ENCODE results near the gene DHRS13.

GRCh38 chr17:28888832-28889231, 14.0 kb downstream of the DHRS13 start:
- TF ChIP-seq CTCF (IDR thresholded peaks at IDR 0.05) = no peak
- TF ChIP-seq POLR2AphosphoS5 (IDR thresholded peaks at IDR 0.05; ENCODE audit: insufficient read depth in 1 of 2, low read depth in 1 of 2) = no peak

All from vagina (tissue), 2 donors.